Activated naive CD4-positive, alpha-beta T cell treated with anti-CD3 and anti-CD28 coated beads for 36 hours (primary cell): ENCODE data around the gene TROAP. TPM values are rescaled to one million over a fixed set of nuclear protein-coding genes. Genes with fewer than 3 reads are reported as not detected.

Experiments
- CTCF ChIA-PET: fragments of 350-600 bp; sonication (Branson Sonifier 250); formaldehyde crosslinking; loops from one replicate; lab custom pipeline; 2021; ENCODE audit warnings: antibody characterized with exemption; lab: Charles Lee
- DNase-seq: peaks from one replicate; pipeline ENCODE4 v3.0.0-alpha.2; 2020
- H3K27ac Mint-ChIP-seq: one replicate; pipeline ENCODE4 v1.8.0; 2021; ENCODE audit warnings: mild to moderate bottlenecking, mixed read lengths
- H3K27me3 Mint-ChIP-seq: one replicate; pipeline ENCODE4 v1.8.0; 2021; ENCODE audit warnings: low read depth, mixed read lengths
- H3K36me3 Mint-ChIP-seq: one replicate; pipeline ENCODE4 v1.8.0; 2021; ENCODE audit warnings: low read depth, mixed read lengths
- H3K4me1 Mint-ChIP-seq: one replicate; pipeline ENCODE4 v1.8.0; 2021; ENCODE audit warnings: low read depth, mixed read lengths
- H3K4me3 Mint-ChIP-seq: one replicate; pipeline ENCODE4 v1.8.0; 2021; ENCODE audit warnings: mild to moderate bottlenecking, moderate library complexity, mixed read lengths
- H3K9me3 Mint-ChIP-seq: one replicate; pipeline ENCODE4 v1.8.0; 2021; ENCODE audit warnings: mixed read lengths
- intact Hi-C: fragments of 100-400 bp; cut with micrococcal nuclease; formaldehyde crosslinking; loops from one replicate; pipeline ENCODE4 v1.15.1; 2023
- total RNA-seq, 2 experiments: library from RNA; stranded (reverse); gene quantifications; one replicate each; pipeline ENCODE4 v1.2.3, GENCODE V29; 2021

Gene TROAP
- total RNA-seq, 2 experiments from 2014 or later = 67.4 to 68.8 TPM

- H3K4me1 Mint-ChIP-seq = peaks cover 45% of the 10 kb centered on the region
- no peak overlapping the region for H3K27ac Mint-ChIP-seq
- DNase-seq = no peak
- no peak overlapping the region for H3K4me3 Mint-ChIP-seq
- H3K27me3 Mint-ChIP-seq = peaks cover 74% of the 10 kb centered on the region
- no peaks in the 10 kb centered on the region for H3K9me3 Mint-ChIP-seq
- CTCF ChIA-PET = interaction anchor here (0.8 to 3.9 kb wide), 14 partner anchors 9 to 288 kb away, joined by 3 to 153 read pairs (median 4); partner anchors contain the start of genes PRPH and TROAP
- intact Hi-C loops = loop anchor here (5.0 to 10.0 kb wide), 2 partner anchors 254 to 366 kb away; partner anchors contain the start of genes WNT1 and WNT10B
- no peaks in the 10 kb centered on the region for H3K36me3 Mint-ChIP-seq
These were observed 18.1 kb downstream of the TROAP start for GRCh38 chr12:49340971-49341776.

DNA sequence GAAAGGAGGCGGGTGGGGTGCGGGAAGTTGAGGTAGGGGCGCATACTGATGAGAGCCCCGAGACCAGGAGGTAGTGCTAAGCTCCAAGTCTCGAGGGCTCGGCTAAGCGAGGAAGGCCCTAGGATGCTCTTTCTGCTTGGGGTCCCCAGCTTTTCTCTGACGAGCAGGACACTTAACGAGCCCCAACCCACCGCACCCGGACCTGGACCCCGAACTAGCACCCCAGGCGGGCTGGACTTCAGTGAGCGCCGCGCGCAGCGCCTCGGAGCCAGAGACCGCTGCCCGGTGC lies 18.7 kb downstream of the TROAP start:
- peaks cover 77% of the 10 kb centered on the region for H3K27me3 Mint-ChIP-seq
- peaks cover 47% of the 10 kb centered on the region for H3K4me1 Mint-ChIP-seq
- H3K36me3 Mint-ChIP-seq = no peaks in the 10 kb centered on the region
- CTCF ChIA-PET = interaction anchor here (0.6 to 3.9 kb wide), 19 partner anchors 10 to 288 kb away, joined by 3 to 153 read pairs (median 5); partner anchors contain the start of genes PRPH and TROAP
- intact Hi-C loops = loop anchor here (1.0 to 10.0 kb wide), 6 partner anchors 19 to 367 kb away; partner anchors contain the start of genes TUBA1C, WNT1 and WNT10B
- H3K4me3 Mint-ChIP-seq = no peak overlapping the region
- no peak for DNase-seq
- no peak overlapping the region for H3K27ac Mint-ChIP-seq
- H3K9me3 Mint-ChIP-seq = no peaks in the 10 kb centered on the region

DNA sequence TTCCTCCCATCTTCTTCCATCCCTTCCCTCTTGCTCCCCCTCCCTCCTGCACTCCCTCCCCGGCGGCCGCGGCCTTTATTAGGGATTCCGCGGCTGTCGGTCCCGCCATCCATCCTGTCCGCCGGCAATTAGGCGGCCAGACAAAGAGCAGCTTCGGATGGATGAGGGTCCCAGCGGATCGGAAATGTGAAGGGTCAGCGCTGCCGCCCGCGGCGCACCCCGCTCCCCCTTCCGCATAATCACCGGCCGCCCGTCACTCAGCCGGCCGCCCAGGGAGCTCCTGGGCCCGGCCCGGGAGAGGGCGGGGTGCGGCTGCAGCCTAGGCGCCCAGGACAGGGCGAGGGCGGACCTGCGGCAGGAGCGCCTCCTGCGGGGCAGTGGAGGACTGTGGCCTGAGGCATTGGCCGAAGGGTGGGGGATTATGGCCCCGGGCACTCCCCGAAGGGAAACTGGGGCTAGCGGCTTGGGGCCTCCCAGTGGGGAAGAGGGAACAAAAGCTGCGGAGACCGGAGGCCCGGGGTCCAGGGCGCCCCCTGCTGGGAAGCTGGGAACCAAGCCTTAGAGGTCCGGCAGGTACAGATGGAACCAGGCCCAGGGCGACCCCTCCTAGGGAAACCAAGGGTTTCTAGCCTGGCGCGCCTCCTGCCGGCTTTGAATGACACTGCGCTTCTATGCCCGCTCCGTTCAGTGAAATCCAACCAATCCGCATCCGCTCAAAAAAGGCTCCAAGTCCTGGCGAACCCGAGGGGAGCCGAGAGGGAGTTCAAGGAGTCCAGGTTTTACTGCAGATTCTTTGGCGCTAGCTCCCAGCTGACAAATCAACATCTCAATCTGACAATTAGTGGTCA lies 19.2 kb downstream of the TROAP start:
- CTCF ChIA-PET = interaction anchor here (0.6 to 3.9 kb wide), 24 partner anchors 10 to 287 kb away, joined by 3 to 153 read pairs (median 5); partner anchors contain the start of genes PRPH, SPATS2 and TROAP
- Mint-ChIP-seq H3K9me3 (no peaks in the 10 kb centered on the region), H3K4me3 (no peak overlapping the region), H3K36me3 (no peaks in the 10 kb centered on the region), H3K4me1 (peaks cover 48% of the 10 kb centered on the region), H3K27me3 (peaks cover 78% of the 10 kb centered on the region), H3K27ac (no peak overlapping the region)
- intact Hi-C loops = loop anchor here (1.0 to 10.0 kb wide), 6 partner anchors 20 to 367 kb away; partner anchors contain the start of genes TUBA1C, WNT1 and WNT10B
- DNase-seq = peak; percentile 90

DNA sequence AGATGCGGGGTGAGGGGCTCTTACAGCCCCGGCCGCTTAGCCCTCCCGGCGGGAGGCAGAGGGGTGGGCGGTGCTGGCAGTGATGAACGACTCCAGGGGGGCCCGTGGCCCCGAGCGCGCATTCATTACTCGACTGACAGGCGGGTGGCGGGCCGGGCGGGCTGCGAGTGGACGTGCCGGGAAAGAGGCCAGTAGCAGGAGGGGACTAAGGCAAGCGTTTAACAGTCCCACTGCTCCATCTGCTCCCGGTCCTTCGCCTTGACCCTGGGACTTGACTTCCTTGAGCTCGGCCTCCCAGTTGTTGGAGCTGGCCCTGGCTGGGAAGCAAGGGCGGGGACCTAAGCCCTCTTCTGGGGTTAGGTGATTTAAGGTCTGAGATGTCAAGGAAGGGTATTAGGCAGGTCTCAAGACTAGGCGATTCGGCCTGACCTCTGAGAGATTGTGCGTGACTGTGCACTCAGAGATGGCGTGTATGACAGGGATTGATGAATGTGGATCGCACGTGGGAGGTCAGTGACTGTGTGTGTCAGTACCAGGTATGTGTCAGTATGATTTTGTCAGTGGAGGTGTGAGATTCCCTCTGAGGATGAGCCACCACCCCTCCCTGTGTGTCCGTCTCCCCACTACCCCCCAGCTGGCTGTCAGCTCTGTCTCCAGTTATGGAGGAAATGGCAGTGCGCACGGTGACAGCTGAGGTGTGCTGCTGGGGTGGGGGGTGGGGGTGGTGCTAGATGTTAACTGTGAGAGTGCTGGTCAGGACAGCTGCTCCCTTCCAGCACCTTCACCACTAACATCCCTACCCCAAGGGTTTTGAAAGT lies 20.1 kb downstream of the TROAP start:
- peak overlapping the region; percentile 48 for H3K27ac Mint-ChIP-seq

DNA sequence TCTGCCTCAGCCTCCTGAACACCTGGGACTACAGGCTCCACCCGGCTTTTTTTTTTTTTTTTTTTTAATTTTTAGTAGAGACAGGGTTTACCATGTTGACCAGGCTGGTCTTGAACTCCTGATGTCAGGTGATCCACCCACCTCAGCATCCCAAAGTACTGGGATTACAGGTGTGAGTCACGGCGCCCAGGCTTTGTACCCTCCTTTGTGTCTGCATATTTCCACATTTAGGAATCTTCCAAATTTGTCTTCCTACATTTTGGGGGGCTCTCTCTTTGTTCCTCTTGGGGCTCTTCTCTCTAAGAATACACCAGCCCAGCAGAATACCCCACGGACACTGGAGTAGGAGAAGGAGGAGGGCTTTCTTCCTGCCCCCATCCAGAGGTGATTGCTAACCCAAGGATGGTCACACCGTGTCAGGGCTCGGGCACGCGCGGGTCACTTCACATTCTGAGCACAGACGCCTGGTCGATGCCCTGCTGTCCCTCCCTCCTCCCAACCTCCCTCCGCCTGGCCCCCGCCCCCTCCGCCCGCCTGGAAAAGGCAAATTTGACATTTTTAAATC lies 21.5 kb downstream of the TROAP start:
- Mint-ChIP-seq H3K9me3 (no peaks in the 10 kb centered on the region), H3K36me3 (no peaks in the 10 kb centered on the region), H3K4me1 (peaks cover 42% of the 10 kb centered on the region), H3K27me3 (peaks cover 69% of the 10 kb centered on the region), H3K4me3 (no peak overlapping the region), H3K27ac (no peak overlapping the region)
- CTCF ChIA-PET = interaction anchor here (0.6 to 3.9 kb wide), 3 partner anchors 13 to 167 kb away, joined by 5 to 153 read pairs (median 28); partner anchors contain the start of gene PRPH
- intact Hi-C loops = loop anchor here (5.0 to 10.0 kb wide), 2 partner anchors 257 to 370 kb away; partner anchors contain the start of genes WNT1 and WNT10B
- no peak for DNase-seq

More for the DNA sequence above, 20.1 kb downstream of the TROAP start:
- Mint-ChIP-seq H3K9me3 (no peaks in the 10 kb centered on the region), H3K36me3 (no peaks in the 10 kb centered on the region), H3K4me1 (peaks cover 43% of the 10 kb centered on the region), H3K27me3 (peaks cover 74% of the 10 kb centered on the region), H3K4me3 (peak overlapping the region; percentile 1)
- intact Hi-C loops = loop anchor here (1.0 to 10.0 kb wide), 6 partner anchors 21 to 368 kb away; partner anchors contain the start of genes TUBA1C, WNT1 and WNT10B
- CTCF ChIA-PET = interaction anchor here (0.6 to 3.9 kb wide), 19 partner anchors 10 to 210 kb away, joined by 3 to 153 read pairs (median 5); partner anchors contain the start of genes PRPH, SPATS2 and TROAP
- DNase-seq = peak; percentile 73

GRCh38 chr12:49345051-49345824 lies 22.2 kb downstream of the TROAP start:
- H3K4me1 Mint-ChIP-seq = peaks cover 42% of the 10 kb centered on the region
- H3K27ac Mint-ChIP-seq = no peak overlapping the region
- intact Hi-C loops = loop anchor here (10.0 kb wide), 1 partner anchor 370 kb away; the partner anchor contains the start of genes WNT1 and WNT10B
- CTCF ChIA-PET = interaction anchor here (0.8 to 3.5 kb wide), 2 partner anchors 14 to 49 kb away, joined by 3 to 30 read pairs; partner anchors contain the start of gene PRPH
- H3K4me3 Mint-ChIP-seq = no peak overlapping the region
- H3K9me3 Mint-ChIP-seq = no peaks in the 10 kb centered on the region
- H3K27me3 Mint-ChIP-seq = peaks cover 67% of the 10 kb centered on the region
- H3K36me3 Mint-ChIP-seq = no peaks in the 10 kb centered on the region
- DNase-seq = no peak

DNA sequence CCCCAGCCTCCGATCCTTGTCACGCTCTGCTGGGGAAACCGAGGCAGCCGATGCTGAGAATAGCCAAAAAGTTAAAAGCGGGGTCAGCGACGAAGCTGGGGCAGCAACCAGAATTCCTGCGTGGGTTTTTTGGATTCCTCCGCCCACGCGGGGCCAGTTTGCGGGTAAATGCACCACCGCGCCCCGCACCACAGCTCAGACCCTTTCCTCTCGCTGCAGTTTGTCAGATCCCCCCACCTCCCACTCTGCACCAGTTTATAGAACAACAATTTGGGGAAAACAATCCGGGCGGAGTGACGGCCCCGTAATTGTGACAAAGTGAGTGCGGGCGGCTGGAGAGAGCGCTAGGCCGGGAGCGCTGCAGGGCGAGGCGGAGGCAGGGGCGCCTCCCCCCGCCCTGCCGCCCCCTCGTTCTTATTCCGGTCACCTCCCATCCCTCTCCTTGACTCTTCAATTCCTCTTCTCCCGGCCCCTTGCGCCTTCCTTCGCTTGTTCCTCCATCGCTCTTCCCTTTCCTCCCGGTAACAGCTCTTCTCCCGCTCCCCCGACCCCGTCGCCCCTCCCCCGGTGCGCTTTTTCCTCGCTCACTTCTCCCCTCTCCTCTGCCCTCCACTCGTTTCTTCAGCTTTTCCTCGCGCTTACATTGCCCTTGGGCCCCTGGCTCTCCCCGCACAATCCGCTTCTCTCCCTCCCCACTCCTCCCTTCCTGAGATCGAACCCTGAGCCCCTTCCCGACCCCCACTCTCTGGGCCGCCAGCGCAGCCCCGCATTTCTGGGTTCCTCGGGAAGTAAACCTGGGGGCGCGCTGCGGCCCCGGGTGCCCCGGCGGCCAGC lies 23.0 kb downstream of the TROAP start:
- intact Hi-C loops = loop anchor here (2.0 to 10.0 kb wide), 2 partner anchors 21 to 371 kb away; partner anchors contain the start of genes SPATS2, WNT1 and WNT10B
- DNase-seq = no peak
- Mint-ChIP-seq H3K4me3 (peak overlapping the region; percentile 58), H3K9me3 (no peaks in the 10 kb centered on the region), H3K36me3 (no peaks in the 10 kb centered on the region), H3K27me3 (peaks cover 62% of the 10 kb centered on the region), H3K4me1 (peaks cover 42% of the 10 kb centered on the region), H3K27ac (no peak overlapping the region)
- CTCF ChIA-PET = interaction anchor here (0.8 to 8.7 kb wide), 8 partner anchors 13 to 168 kb away, joined by 3 to 97 read pairs (median 12); partner anchors contain the start of genes PRPH and TUBA1C

- no peaks in the 10 kb centered on the region for H3K9me3 Mint-ChIP-seq
- peaks cover 42% of the 10 kb centered on the region for H3K4me1 Mint-ChIP-seq
- H3K27me3 Mint-ChIP-seq = peaks cover 56% of the 10 kb centered on the region
- peak; percentile 43 for DNase-seq
- CTCF ChIA-PET = interaction anchor here (0.8 to 8.7 kb wide), 20 partner anchors 9 to 206 kb away, joined by 3 to 97 read pairs (median 7); partner anchors contain the start of genes C1QL4, PRPH, SPATS2 and TUBA1C
- H3K36me3 Mint-ChIP-seq = no peaks in the 10 kb centered on the region
- H3K4me3 Mint-ChIP-seq = peak within 1 kb of the TSS; percentile 58
- no peak within 1 kb of the TSS for H3K27ac Mint-ChIP-seq
- intact Hi-C loops = loop anchor here (1.0 to 10.0 kb wide), 3 partner anchors 20 to 372 kb away; partner anchors contain the start of genes SPATS2, WNT1 and WNT10B
These were observed 23.7 kb downstream of the TROAP start, which contains the start of gene DNAJC22 for GRCh38 chr12:49346659-49347310. TSS of gene DNAJC22 (plus strand) at chr12:49346888. CDS start at chr12:49348873, 1,985 bp downstream.
